K562 (cell line): Measurements from ENCODE around the gene TENT4A. TPM values are rescaled to one million over a fixed set of nuclear protein-coding genes. Genes with fewer than 3 reads are reported as not detected.

Source experiments
- ATAC-seq: fragments of 200-7000 bp; cut with Tn5 transposase; 3 replicates; pipeline ENCODE4 v1.9.1; 2020; ENCODE audit warnings: moderate library complexity
- BruUV-seq: library from RNA; stranded (reverse); fragments of 400-500 nt; replicated peaks from 2 replicates; lab custom pipeline; 2021; lab: Mats Ljungman, UMichigan
- CTCF ChIA-PET: fragments of 300-600 bp; formaldehyde crosslinking; extraction: SDS; loops from one replicate; lab custom pipeline; 2021; ENCODE audit warnings: low intra/inter-chr PET ratio; lab: Yijun Ruan, JAX
- POLR2A ChIA-PET: fragments of 300-600, 350-650 bp; sonication (Branson Sonifier 250); formaldehyde crosslinking; extraction: SDS; loops from one replicate; lab custom pipeline; 2021; ENCODE audit warnings: antibody characterized with exemption, inconsistent platforms; lab: Yijun Ruan, JAX
- DNase-seq, 4 experiments: peaks; one replicate each; pipeline versions ENCODE4 v3.0.0 to v3.0.0-alpha.2; 2011 to 2018; ENCODE audit warnings: low spot score in 3 of 4, mixed read lengths in 3 of 4; ENCODE audit errors: extremely low read depth in 1 of 4
- FAIRE-seq: peaks from 2 replicates; lab custom pipeline; 2011; peaks lifted over from hg19 to GRCh38; lab: Jason Lieb, UNC
- H2AFZ ChIP-seq: 2 replicates; pipeline ENCODE4 v1.6.0; 2011; ENCODE audit warnings: low read depth, low read length, control low read depth, inconsistent platforms
- H3K27ac ChIP-seq: fragments of 200-600 bp; 3 replicates; pipeline ENCODE4 v1.8.0; 2011; ENCODE audit warnings: low read depth, mild to moderate bottlenecking, control low read depth, inconsistent platforms, low read length, moderate library complexity, mixed read lengths; ENCODE audit errors: extremely low read depth
- H3K27me3 ChIP-seq, 2 experiments: fragments of 300-600 bp in 1 of 2; 2 replicates in 1 of 2; 3 replicates in 1 of 2; pipeline versions ENCODE4 v1.6.0 to v1.8.0; 2011; ENCODE audit warnings: inconsistent platforms in 2 of 2, low read length in 2 of 2, mild to moderate bottlenecking in 1 of 2, mixed read lengths in 1 of 2, moderate library complexity in 1 of 2; ENCODE audit not compliant: control insufficient read depth in 2 of 2, insufficient read depth in 2 of 2
- H3K36me3 ChIP-seq: fragments of 300-600 bp; 3 replicates; pipeline ENCODE4 v1.8.0; 2011; ENCODE audit warnings: mild to moderate bottlenecking, low read length, inconsistent platforms; ENCODE audit not compliant: control insufficient read depth, insufficient read depth
- H3K4me1 ChIP-seq, 2 experiments: fragments of 200-600 bp in 1 of 2; replicated peaks in 1 of 2; 2 replicates in 1 of 2; 3 replicates in 1 of 2; pipeline versions ENCODE4 v1.5.1 to v1.8.0; 2011; ENCODE audit warnings: inconsistent platforms in 2 of 2, low read length in 2 of 2, mild to moderate bottlenecking in 1 of 2, mixed read lengths in 1 of 2, moderate library complexity in 1 of 2; ENCODE audit not compliant: control insufficient read depth in 2 of 2, insufficient read depth in 2 of 2
- H3K4me2 ChIP-seq: 2 replicates; pipeline ENCODE4 v1.6.1; 2011; ENCODE audit warnings: low read length, control low read depth, inconsistent platforms, mixed read lengths; ENCODE audit not compliant: insufficient read depth
- H3K4me3 ChIP-seq: fragments of 200-600 bp; sonication (generic), shearing (Covaris generic); 2 replicates; pipeline ENCODE4 v1.5.1; 2016; ENCODE audit warnings: control low read depth, inconsistent platforms
- H3K79me2 ChIP-seq: fragments of 200-600 bp; 3 replicates; pipeline ENCODE4 v1.8.0; 2011; ENCODE audit warnings: low read length, inconsistent platforms; ENCODE audit not compliant: control insufficient read depth, insufficient read depth
- H3K9ac ChIP-seq, 2 experiments: 2 replicates each; pipeline versions ENCODE4 v1.6.0 to v1.6.1; 2011; ENCODE audit warnings: low read depth in 2 of 2, low read length in 2 of 2, control low read depth in 1 of 2, inconsistent platforms in 1 of 2, mild to moderate bottlenecking in 1 of 2, mixed read lengths in 1 of 2; ENCODE audit not compliant: insufficient read depth in 1 of 2
- H3K9me1 ChIP-seq: one replicate; pipeline ENCODE4 v1.6.0; 2011; ENCODE audit warnings: inconsistent platforms, mild to moderate bottlenecking, low read length, moderate library complexity; ENCODE audit not compliant: control insufficient read depth, insufficient read depth
- H3K9me3 ChIP-seq: replicated peaks from 2 replicates; pipeline ENCODE4 v1.5.1; 2011; ENCODE audit warnings: low read depth, low read length, inconsistent platforms; ENCODE audit not compliant: control insufficient read depth, insufficient read depth
- H4K20me1 ChIP-seq: replicated peaks from 2 replicates; pipeline ENCODE4 v1.6.1; 2011; ENCODE audit warnings: low read length, inconsistent platforms, mixed read lengths; ENCODE audit not compliant: control insufficient read depth, insufficient read depth
- CHD4 ChIP-seq: fragments of 200-600 bp; sonication (generic); IDR thresholded peaks from 3 replicates; pipeline ENCODE4 v1.6.1; 2012; ENCODE audit warnings: low read depth, mild to moderate bottlenecking, mixed read lengths, low read length, inconsistent platforms; ENCODE audit not compliant: insufficient read depth, insufficient replicate concordance, poor library complexity, severe bottlenecking
- HNRNPUL1 ChIP-seq: fragments of 200-400 bp; formaldehyde crosslinking; IDR thresholded peaks from 2 replicates; pipeline ENCODE4 v1.6.1; 2017; ENCODE audit warnings: low read length
- JUN ChIP-seq, 2 experiments: sonication (generic) in 1 of 2; formaldehyde crosslinking in 1 of 2; IDR thresholded peaks; 2 replicates each; pipeline versions ENCODE4 v1.6.1 to v1.8.0; 2012 to 2022; ENCODE audit warnings: borderline replicate concordance in 2 of 2, mild to moderate bottlenecking in 2 of 2, improper control_type of control experiment in 1 of 2, low read depth in 1 of 2, low read length in 1 of 2, missing genetic modification reagents in 1 of 2
- LARP7 ChIP-seq: fragments of 450-650 bp; IDR thresholded peaks from 2 replicates; pipeline ENCODE4 v1.6.1; 2016
- RAD21 ChIP-seq, 2 experiments: fragments of 250-450 bp in 1 of 2; fragments of 450-650 bp in 1 of 2; sonication (Bioruptor Pico) in 1 of 2; formaldehyde crosslinking in 1 of 2; IDR thresholded peaks in 1 of 2; conservative IDR thresholded peaks in 1 of 2; 2 replicates each; pipeline versions ENCODE4 v1.4.0 to v1.8.0; 2020 to 2022; ENCODE audit warnings: mild to moderate bottlenecking in 2 of 2, moderate library complexity in 1 of 2
- RB1 ChIP-seq: fragments of 450-650 bp; IDR thresholded peaks from 2 replicates; pipeline ENCODE4 v1.6.1; 2017; ENCODE audit warnings: low read depth, mild to moderate bottlenecking
- ZKSCAN1 ChIP-seq: fragments of 150-350 bp; IDR thresholded peaks from 2 replicates; pipeline ENCODE4 v1.6.1; 2016; ENCODE audit warnings: low read depth, low read length
- WGBS: fragments of 100-300 bp; shearing (Covaris generic); methylation state at CpG from one replicate; pipeline ENCODE4 v1.1.6; 2016; ENCODE audit warnings: low coverage, mixed read lengths; ENCODE audit not compliant: insufficient coverage; ENCODE audit errors: missing lambda C conversion rate; 5-methylcytosine and 5-hydroxymethylcytosine counted together
- in situ Hi-C: fragments of 300-500 bp; cut with MboI; formaldehyde crosslinking; loops from 4 replicates; pipeline ENCODE4 v1.15.0; 2018; ENCODE audit warnings: inconsistent platforms, mixed read lengths
- intact Hi-C: fragments of 100-400 bp; cut with micrococcal nuclease; formaldehyde crosslinking; loops from 2 replicates; pipeline ENCODE4 v1.14.2; 2022
- polyA plus RNA-seq, 8 experiments: library from polyadenylated mRNA; depleted of rRNA in 4 of 8; stranded (reverse) in 5 of 8; unstranded in 3 of 8; fragments of >200 nt; fragmentation: Nextera tagmentation in 2 of 8; fragmentation: Illumina TruSeq in 1 of 8; extraction: Ambion mirVana in 2 of 8; extraction: Trizol in 1 of 8; gene quantifications; 2 replicates each; pipeline versions ENCODE4 v1.2.1 to v1.2.3, GENCODE V29; 2011 to 2014; ENCODE audit warnings: inconsistent platforms in 1 of 8, missing spikeins in 1 of 8
- total RNA-seq, 7 experiments: library from RNA; depleted of rRNA in 6 of 7; stranded (reverse); fragments of >200 nt in 6 of 7; fragmentation: Illumina TruSeq in 2 of 7; extraction: Trizol in 2 of 7; gene quantifications; 2 replicates each; pipeline versions ENCODE4 v1.2.1 to v1.2.3, GENCODE V29; 2011 to 2021; ENCODE audit warnings: low replicate concordance in 1 of 7
- TF ChIP-seq, protein P1 (sequence below), 3 experiments: fragments of 200-800 bp in 1 of 3; sonication (Bioruptor generic) in 1 of 3; sonication (generic) in 1 of 3; formaldehyde crosslinking in 1 of 3; IDR thresholded peaks; 2 replicates each; pipeline versions ENCODE4 v1.6.1 to v1.8.0; 2016 to 2022; ENCODE audit warnings: mild to moderate bottlenecking in 2 of 3, missing compliant biosample characterization in 2 of 3, missing genetic modification characterization in 2 of 3, missing genetic modification reagents in 1 of 3
- TF ChIP-seq, protein P2 (sequence below): fragments of 450-650 bp; IDR thresholded peaks from 2 replicates; pipeline ENCODE4 v1.7.1; 2018; ENCODE audit warnings: mild to moderate bottlenecking, low read depth; ENCODE audit not compliant: partially characterized antibody
- TF ChIP-seq, protein P3 (sequence below), 2 experiments: fragments of 250-450 bp in 1 of 2; fragments of 450-650 bp in 1 of 2; sonication (Bioruptor Pico) in 1 of 2; IDR thresholded peaks; 2 replicates each; pipeline versions ENCODE4 v1.6.1 to v1.8.0; 2016 to 2021; ENCODE audit warnings: mild to moderate bottlenecking in 2 of 2, moderate library complexity in 2 of 2, missing compliant biosample characterization in 1 of 2, missing genetic modification characterization in 1 of 2

TENT4A gene
- total and polyA plus RNA-seq, 9 of the 15 experiments (the other 6 are each of a cell fraction or from before 2014, with no cell fraction given): 1.3 to 27.3 (median 13.0) TPM

DNA sequence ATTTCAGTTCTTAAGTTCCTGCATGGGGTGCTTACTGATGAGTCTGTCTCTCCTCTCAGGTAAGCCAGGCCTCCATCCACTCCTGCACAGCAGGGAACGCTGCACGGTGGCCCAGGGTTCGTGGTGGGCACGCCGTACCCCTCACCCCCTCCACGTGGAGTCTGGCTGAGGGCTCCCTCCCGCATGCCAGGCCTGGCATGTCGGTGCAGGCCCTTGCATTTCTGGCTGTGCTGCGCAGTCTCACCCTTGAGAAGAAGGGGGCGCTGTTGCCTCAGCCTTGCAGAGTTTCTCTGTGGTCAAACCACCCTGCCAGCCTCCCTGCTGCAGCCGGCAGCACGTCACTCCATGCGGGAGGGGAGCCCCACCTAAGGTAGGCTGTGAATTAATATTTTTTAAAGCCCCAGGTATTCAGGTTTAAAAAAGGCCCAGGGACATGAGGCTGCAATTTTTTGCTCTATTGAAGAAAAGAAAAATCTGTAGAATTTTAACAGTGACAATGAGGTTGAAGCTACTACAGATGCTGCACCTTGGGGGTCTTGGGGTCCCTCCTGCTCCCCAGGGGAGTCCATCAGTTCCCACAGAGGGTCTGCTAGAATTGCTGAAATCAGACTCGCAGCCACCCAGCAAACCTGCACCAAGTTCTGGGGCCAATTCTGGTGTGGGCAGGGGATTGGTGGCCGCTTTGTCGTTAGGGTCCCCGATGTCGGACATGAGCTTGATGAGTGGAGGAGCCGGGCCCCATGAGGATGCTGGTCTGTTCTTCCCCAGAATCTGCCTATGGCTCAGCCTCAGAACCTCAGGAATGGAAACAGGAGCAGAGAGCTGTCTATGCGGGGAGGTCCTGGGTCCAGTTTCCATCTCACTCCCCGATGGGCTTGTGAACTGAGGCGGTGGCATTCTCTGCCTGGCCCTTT is 52.6 kb downstream of the TENT4A start:
- H3K4me3 ChIP-seq: no peak overlapping the region
- intact Hi-C loops (loop anchor here (1.0 to 5.0 kb wide), 4 partner anchors 56 to 1051 kb away; no protein-coding TSS in a partner anchor), in situ Hi-C loops (no loop called here)
- peak; percentile 81 to 86 (median 84) for DNase-seq
- no TSS peak for BruUV-seq
- no peaks in the 10 kb centered on the region for H3K79me2 ChIP-seq
- peaks cover 6% of the 10 kb centered on the region; the same call in 1 of the 2 replicates for H4K20me1 ChIP-seq
- H3K9me1 ChIP-seq: no peaks in the 10 kb centered on the region
- H3K27me3 ChIP-seq: peaks cover 17 to 48% of the 10 kb centered on the region in 2 experiments; a peak in 4 of 5 replicates
- ChIA-PET CTCF (interaction anchor here (0.6 to 0.7 kb wide), 2 partner anchors 980 to 1273 kb away, joined by 3 read pairs; no protein-coding TSS in a partner anchor), POLR2A (no interaction called here)
- peaks cover 0 to 14% of the 10 kb centered on the region in 2 experiments; a peak in 2 of 5 replicates for H3K4me1 ChIP-seq
- WGBS: 15% methylated on average over 22 of the region's 22 CpGs
- peak overlapping the region in 1 of 2 experiments; percentile 70; a peak in 2 of 4 replicates for H3K9ac ChIP-seq
- H2AFZ ChIP-seq: no peak overlapping the region
- H3K9me3 ChIP-seq: no peaks in the 10 kb centered on the region
- ATAC-seq: peak; percentile 93
- H3K36me3 ChIP-seq: no peaks in the 10 kb centered on the region
- no peak overlapping the region for H3K4me2 ChIP-seq
- peak; percentile 87 for FAIRE-seq
- H3K27ac ChIP-seq: no peak overlapping the region
- peak; percentile 44 to 83 for TF ChIP-seq RAD21 (CRISPR knock-in tag; conservative IDR thresholded peaks at IDR 0.05 in 1 of 2, IDR thresholded peaks at IDR 0.05 in 1 of 2)
- TF ChIP-seq JUN (IDR thresholded peaks at IDR 0.05; ENCODE audit: borderline replicate concordance, low read depth, low read length): no peak
- TF ChIP-seq JUN (CRISPR knock-in tag; IDR thresholded peaks at IDR 0.05; ENCODE audit: borderline replicate concordance): no peak
- TF ChIP-seq CHD4: no peak
- TF ChIP-seq LARP7: no peak
- TF ChIP-seq ZKSCAN1: no peak
- TF ChIP-seq, protein P1, sequence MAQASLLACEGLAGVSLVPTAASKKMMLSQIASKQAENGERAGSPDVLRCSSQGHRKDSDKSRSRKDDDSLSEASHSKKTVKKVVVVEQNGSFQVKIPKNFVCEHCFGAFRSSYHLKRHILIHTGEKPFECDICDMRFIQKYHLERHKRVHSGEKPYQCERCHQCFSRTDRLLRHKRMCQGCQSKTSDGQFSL (CRISPR knock-in tag; IDR thresholded peaks at IDR 0.05): no peak
- TF ChIP-seq, protein P1 (tag; IDR thresholded peaks at IDR 0.05): no peak
- TF ChIP-seq RB1: 0 out of 2 replicates have a peak, but pooled peaks have one; percentile 19
- TF ChIP-seq HNRNPUL1: no peak
- TF ChIP-seq, protein P2, sequence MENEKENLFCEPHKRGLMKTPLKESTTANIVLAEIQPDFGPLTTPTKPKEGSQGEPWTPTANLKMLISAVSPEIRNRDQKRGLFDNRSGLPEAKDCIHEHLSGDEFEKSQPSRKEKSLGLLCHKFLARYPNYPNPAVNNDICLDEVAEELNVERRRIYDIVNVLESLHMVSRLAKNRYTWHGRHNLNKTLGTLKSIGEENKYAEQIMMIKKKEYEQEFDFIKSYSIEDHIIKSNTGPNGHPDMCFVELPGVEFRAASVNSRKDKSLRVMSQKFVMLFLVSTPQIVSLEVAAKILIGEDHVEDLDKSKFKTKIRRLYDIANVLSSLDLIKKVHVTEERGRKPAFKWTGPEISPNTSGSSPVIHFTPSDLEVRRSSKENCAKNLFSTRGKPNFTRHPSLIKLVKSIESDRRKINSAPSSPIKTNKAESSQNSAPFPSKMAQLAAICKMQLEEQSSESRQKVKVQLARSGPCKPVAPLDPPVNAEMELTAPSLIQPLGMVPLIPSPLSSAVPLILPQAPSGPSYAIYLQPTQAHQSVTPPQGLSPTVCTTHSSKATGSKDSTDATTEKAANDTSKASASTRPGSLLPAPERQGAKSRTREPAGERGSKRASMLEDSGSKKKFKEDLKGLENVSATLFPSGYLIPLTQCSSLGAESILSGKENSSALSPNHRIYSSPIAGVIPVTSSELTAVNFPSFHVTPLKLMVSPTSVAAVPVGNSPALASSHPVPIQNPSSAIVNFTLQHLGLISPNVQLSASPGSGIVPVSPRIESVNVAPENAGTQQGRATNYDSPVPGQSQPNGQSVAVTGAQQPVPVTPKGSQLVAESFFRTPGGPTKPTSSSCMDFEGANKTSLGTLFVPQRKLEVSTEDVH: no peak
- TF ChIP-seq, protein P3, sequence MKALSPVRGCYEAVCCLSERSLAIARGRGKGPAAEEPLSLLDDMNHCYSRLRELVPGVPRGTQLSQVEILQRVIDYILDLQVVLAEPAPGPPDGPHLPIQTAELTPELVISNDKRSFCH (CRISPR knock-in tag; IDR thresholded peaks at IDR 0.05): no peak
- TF ChIP-seq, protein P3 (tag; IDR thresholded peaks at IDR 0.05): no peak
